Measurements from ENCODE around the gene LRRC8D.

Gene LRRC8D

GRCh38 chr1:89887713-89888112 lies 66.9 kb downstream of the LRRC8D start:
- Mint-ChIP-seq H3K27me3 (ENCODE audit: low read depth, poor library complexity) (no peaks in the 10 kb centered on the region), H3K9me3 (no peaks in the 10 kb centered on the region), H3K36me3 (ENCODE audit: low read depth) (peaks cover 18% of the 10 kb centered on the region), H3K4me3 (no peak overlapping the region), H3K4me1 (peaks cover 34% of the 10 kb centered on the region), H3K27ac (no peak overlapping the region)
- TF ChIP-seq, protein P1, sequence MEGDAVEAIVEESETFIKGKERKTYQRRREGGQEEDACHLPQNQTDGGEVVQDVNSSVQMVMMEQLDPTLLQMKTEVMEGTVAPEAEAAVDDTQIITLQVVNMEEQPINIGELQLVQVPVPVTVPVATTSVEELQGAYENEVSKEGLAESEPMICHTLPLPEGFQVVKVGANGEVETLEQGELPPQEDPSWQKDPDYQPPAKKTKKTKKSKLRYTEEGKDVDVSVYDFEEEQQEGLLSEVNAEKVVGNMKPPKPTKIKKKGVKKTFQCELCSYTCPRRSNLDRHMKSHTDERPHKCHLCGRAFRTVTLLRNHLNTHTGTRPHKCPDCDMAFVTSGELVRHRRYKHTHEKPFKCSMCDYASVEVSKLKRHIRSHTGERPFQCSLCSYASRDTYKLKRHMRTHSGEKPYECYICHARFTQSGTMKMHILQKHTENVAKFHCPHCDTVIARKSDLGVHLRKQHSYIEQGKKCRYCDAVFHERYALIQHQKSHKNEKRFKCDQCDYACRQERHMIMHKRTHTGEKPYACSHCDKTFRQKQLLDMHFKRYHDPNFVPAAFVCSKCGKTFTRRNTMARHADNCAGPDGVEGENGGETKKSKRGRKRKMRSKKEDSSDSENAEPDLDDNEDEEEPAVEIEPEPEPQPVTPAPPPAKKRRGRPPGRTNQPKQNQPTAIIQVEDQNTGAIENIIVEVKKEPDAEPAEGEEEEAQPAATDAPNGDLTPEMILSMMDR (IDR thresholded peaks at IDR 0.05) = no peak
- DNase-seq = no peak

DNA sequence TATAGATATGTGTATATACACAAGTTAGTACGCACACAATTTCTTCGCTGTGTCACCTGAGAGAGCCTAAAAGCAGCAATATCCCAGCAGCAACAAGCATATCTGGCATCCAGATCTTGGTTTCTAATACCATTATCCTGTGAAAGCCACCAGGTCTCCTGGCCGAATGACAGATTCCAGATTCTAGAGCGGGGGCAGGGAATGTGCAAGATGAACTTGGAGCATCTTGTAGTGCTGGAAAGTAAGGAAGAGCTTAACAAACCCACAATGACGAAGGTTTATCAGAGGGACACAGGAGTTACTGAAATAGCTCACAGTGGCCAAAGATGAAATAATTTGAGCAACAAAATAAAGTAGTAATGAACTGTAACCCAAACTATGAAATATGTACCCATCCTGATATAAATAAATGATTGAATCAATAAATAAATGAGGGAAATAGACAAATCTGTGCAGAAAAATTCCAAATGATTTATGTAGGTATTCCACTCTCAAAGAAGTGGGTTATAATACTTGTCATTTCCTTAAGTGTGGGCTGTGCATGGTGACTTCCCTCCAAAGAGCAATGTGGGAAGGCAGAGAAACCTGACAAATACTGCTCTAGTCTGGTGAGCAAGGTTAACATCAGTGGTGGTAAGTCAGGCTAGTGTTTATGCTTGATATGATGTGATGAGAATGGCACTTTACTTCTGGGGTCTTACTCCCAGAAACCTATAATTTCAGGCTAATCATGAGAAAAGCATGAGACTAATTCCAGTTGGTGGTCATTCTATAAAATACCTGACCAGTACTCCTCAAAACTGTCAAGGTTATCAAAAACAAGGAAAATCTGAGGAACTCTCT lies 67.9 kb downstream of the LRRC8D start:
- no peak for DNase-seq
- TF ChIP-seq, protein P1 (IDR thresholded peaks at IDR 0.05) = no peak
- Mint-ChIP-seq H3K27ac (no peak overlapping the region), H3K4me3 (no peak overlapping the region), H3K4me1 (peaks cover 33% of the 10 kb centered on the region), H3K9me3 (no peaks in the 10 kb centered on the region), H3K27me3 (ENCODE audit: low read depth, poor library complexity) (no peaks in the 10 kb centered on the region), H3K36me3 (ENCODE audit: low read depth) (peaks cover 22% of the 10 kb centered on the region)

DNA sequence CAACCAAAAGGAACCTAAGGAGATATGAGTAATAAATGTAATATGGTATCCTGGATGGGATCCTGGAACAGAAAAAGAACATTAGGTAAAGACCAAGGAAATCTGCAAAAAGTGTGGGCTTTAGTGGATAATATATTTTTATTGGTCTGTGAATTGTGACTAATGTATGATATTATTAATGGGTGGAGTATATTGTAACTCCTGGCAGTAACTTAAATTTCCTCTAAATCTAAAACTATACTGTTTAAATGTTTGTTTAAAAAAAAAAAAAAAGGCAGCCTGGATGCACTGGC lies 68.4 kb downstream of the LRRC8D start:
- Mint-ChIP-seq H3K4me1 (peaks cover 33% of the 10 kb centered on the region), H3K4me3 (no peak overlapping the region), H3K36me3 (ENCODE audit: low read depth) (peaks cover 22% of the 10 kb centered on the region), H3K9me3 (no peaks in the 10 kb centered on the region), H3K27ac (no peak overlapping the region), H3K27me3 (ENCODE audit: low read depth, poor library complexity) (no peaks in the 10 kb centered on the region)
- no peak for DNase-seq
- TF ChIP-seq, protein P1 (IDR thresholded peaks at IDR 0.05) = no peak

- TF ChIP-seq, protein P1 (IDR thresholded peaks at IDR 0.05) = no peak
- no peak for DNase-seq
- Mint-ChIP-seq H3K27me3 (ENCODE audit: low read depth, poor library complexity) (no peaks in the 10 kb centered on the region), H3K4me3 (no peak overlapping the region), H3K27ac (no peak overlapping the region), H3K4me1 (peaks cover 27% of the 10 kb centered on the region), H3K36me3 (ENCODE audit: low read depth) (peaks cover 22% of the 10 kb centered on the region), H3K9me3 (no peaks in the 10 kb centered on the region)
Measured at GRCh38 chr1:89890085-89890752, 69.4 kb downstream of the LRRC8D start.

GRCh38 chr1:89892816-89893215 lies 72.0 kb downstream of the LRRC8D start:
- TF ChIP-seq, protein P1 (IDR thresholded peaks at IDR 0.05) = no peak
- DNase-seq = no peak
- H3K9me3 Mint-ChIP-seq = no peaks in the 10 kb centered on the region
- H3K36me3 Mint-ChIP-seq (ENCODE audit: low read depth) = peaks cover 24% of the 10 kb centered on the region
- no peak overlapping the region for H3K4me3 Mint-ChIP-seq
- H3K27me3 Mint-ChIP-seq (ENCODE audit: low read depth, poor library complexity) = no peaks in the 10 kb centered on the region
- no peak overlapping the region for H3K27ac Mint-ChIP-seq
- peaks cover 36% of the 10 kb centered on the region for H3K4me1 Mint-ChIP-seq
